Fibroblast of peridontal ligament (primary cell): ENCODE measurements around the gene NXT1.

ENCODE experiments used
- DNase-seq: peaks from one replicate; pipeline ENCODE4 v3.0.0-alpha.2; 2010; ENCODE audit errors: extremely low read depth

Gene NXT1

GRCh38 chr20:23390091-23390774, 39.6 kb downstream of the NXT1 start:
- no peak for DNase-seq

- DNase-seq = no peak
Observed at GRCh38 chr20:23391707-23392310, 41.2 kb downstream of the NXT1 start.

GRCh38 chr20:23393996-23394775, 43.6 kb downstream of the NXT1 start:
- no peak for DNase-seq

GRCh38 chr20:23396950-23397627, 46.5 kb downstream of the NXT1 start:
- no peak for DNase-seq

GRCh38 chr20:23397961-23398360, 47.4 kb downstream of the NXT1 start:
- peak; percentile 61 for DNase-seq

GRCh38 chr20:23399568-23400241, 49.1 kb downstream of the NXT1 start:
- peak; percentile 67 for DNase-seq

GRCh38 chr20:23401051-23401450, 50.5 kb downstream of the NXT1 start:
- DNase-seq = no peak

GRCh38 chr20:23403751-23404150, 53.2 kb downstream of the NXT1 start:
- DNase-seq = no peak

GRCh38 chr20:23404196-23404595, 53.6 kb downstream of the NXT1 start:
- peak; percentile 21 for DNase-seq
